Esophagus muscularis mucosa (tissue), 3 donors: ENCODE results near the gene RBM28.
"Not testable (repeated sequence)": the region's sequence is repeated elsewhere in the genome, so short reads cannot be mapped to it uniquely, and the experiment has no call there.

ENCODE experiments used
- POLR2AphosphoS5 ChIP-seq, 2 donors: sonication (generic); formaldehyde crosslinking; IDR thresholded peaks; one replicate each; pipeline ENCODE4 v1.6.1; 2017; ENCODE audit warnings: antibody characterized with exemption in 2 of 2
- TF ChIP-seq, protein P1 (sequence below), 3 experiments: fragments of 200-600 bp in 2 of 3; fragments of 450-650 bp in 1 of 3; sonication (generic) in 2 of 3; IDR thresholded peaks; one replicate each; pipeline ENCODE4 v1.5.1; 2017 to 2019; ENCODE audit warnings: antibody characterized with exemption in 3 of 3, mild to moderate bottlenecking in 2 of 3, moderate library complexity in 1 of 3

DNA sequence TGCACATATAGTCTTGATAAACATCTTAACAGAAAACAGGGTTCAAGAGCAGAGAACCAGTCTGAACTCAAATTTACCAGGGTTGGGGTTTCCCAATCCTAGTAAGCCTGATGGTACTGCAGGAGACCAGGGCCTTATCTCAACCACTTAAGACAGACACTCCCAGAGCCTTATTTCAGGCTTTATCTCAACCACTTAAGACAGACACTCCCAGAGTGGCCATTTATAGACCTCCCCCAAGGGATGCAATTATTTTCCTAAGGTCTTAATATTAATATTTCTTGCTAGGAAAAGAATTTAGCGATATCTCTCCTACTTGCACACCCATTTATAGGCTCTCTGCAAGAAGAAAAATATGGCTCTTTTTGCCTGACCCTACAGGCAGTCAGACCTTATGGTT, 63.3 kb downstream of the RBM28 start:
- TF ChIP-seq, protein P1, sequence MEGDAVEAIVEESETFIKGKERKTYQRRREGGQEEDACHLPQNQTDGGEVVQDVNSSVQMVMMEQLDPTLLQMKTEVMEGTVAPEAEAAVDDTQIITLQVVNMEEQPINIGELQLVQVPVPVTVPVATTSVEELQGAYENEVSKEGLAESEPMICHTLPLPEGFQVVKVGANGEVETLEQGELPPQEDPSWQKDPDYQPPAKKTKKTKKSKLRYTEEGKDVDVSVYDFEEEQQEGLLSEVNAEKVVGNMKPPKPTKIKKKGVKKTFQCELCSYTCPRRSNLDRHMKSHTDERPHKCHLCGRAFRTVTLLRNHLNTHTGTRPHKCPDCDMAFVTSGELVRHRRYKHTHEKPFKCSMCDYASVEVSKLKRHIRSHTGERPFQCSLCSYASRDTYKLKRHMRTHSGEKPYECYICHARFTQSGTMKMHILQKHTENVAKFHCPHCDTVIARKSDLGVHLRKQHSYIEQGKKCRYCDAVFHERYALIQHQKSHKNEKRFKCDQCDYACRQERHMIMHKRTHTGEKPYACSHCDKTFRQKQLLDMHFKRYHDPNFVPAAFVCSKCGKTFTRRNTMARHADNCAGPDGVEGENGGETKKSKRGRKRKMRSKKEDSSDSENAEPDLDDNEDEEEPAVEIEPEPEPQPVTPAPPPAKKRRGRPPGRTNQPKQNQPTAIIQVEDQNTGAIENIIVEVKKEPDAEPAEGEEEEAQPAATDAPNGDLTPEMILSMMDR (IDR thresholded peaks at IDR 0.05): not testable (repeated sequence)
- TF ChIP-seq POLR2AphosphoS5 (IDR thresholded peaks at IDR 0.05): not testable (repeated sequence)
